ENCODE data around the gene INTS7.

The INTS7 gene, protein sequence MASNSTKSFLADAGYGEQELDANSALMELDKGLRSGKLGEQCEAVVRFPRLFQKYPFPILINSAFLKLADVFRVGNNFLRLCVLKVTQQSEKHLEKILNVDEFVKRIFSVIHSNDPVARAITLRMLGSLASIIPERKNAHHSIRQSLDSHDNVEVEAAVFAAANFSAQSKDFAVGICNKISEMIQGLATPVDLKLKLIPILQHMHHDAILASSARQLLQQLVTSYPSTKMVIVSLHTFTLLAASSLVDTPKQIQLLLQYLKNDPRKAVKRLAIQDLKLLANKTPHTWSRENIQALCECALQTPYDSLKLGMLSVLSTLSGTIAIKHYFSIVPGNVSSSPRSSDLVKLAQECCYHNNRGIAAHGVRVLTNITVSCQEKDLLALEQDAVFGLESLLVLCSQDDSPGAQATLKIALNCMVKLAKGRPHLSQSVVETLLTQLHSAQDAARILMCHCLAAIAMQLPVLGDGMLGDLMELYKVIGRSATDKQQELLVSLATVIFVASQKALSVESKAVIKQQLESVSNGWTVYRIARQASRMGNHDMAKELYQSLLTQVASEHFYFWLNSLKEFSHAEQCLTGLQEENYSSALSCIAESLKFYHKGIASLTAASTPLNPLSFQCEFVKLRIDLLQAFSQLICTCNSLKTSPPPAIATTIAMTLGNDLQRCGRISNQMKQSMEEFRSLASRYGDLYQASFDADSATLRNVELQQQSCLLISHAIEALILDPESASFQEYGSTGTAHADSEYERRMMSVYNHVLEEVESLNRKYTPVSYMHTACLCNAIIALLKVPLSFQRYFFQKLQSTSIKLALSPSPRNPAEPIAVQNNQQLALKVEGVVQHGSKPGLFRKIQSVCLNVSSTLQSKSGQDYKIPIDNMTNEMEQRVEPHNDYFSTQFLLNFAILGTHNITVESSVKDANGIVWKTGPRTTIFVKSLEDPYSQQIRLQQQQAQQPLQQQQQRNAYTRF

DNA sequence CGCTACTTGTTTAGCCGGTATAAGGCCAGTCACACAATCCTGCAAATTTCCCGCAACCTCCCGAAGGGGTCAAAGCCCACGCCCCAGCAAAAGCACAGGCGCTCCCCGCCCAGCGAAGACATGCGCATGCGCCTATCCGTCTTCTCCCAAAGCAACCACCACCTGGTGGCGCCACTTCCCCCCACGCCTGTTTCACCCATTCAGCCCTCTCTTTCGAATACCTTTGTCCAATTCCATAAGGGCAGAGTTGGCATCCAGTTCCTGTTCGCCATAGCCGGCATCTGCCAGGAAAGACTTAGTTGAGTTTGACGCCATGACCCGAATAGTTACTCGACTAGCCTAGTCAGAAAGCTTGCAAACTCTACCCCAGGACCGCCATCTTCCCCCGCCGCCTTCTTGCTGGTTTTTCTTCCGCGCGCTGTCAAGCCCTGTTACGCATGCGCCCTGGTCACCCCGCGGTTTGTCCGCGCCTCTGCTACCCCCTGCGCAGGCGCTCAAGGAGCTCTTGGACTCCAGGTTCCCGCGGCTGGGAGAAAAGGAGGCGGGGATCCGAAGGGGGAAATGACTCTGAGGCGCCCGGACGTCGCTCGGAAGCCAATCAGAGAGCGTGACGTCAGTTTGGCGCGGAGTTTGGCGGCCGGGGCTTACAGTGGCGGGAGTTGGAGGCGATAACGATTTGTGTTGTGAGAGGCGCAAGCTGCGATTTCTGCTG, at the start of gene INTS7, which contains the start of gene DTL:
INTS7 (minus strand) TSS at position 435 of the 712 bp plus-strand sequence; CDS start at position 315, 120 bp downstream.
DTL (plus strand) TSS at position 626 of the 712 bp plus-strand sequence. CDS start 143 bp downstream, outside the sequence.
- DNase-seq (ENCODE audit: low read depth, low spot score), result peak; percentile 96

GRCh38 chr1:212082765-212083406, 47.5 kb upstream of the INTS7 start:
- no peak for DNase-seq (ENCODE audit: low read depth, low spot score)

DNA sequence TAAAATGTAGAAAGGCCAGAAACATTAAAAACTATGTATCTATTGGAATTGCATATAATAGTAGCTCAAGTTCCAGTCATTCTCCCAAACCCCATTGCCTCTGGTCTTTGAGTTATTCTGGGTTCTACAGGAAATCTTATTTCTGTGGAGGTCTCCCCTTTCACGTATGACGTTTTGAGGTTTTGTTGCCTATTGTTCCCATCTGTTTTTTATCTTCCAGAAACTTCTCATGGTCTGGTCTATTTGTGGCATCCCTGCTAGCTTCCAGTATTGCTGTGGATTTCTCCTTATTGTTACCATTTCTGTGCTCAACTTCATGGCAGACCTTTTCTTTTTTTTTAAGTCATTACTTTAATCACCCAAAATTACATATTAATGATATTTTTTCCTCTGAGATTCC, 43.5 kb upstream of the INTS7 start:
- DNase-seq (ENCODE audit: low read depth, low spot score), result no peak

GRCh38 chr1:212077028-212077427, 41.7 kb upstream of the INTS7 start:
- no peak for DNase-seq (ENCODE audit: low read depth, low spot score)

DNA sequence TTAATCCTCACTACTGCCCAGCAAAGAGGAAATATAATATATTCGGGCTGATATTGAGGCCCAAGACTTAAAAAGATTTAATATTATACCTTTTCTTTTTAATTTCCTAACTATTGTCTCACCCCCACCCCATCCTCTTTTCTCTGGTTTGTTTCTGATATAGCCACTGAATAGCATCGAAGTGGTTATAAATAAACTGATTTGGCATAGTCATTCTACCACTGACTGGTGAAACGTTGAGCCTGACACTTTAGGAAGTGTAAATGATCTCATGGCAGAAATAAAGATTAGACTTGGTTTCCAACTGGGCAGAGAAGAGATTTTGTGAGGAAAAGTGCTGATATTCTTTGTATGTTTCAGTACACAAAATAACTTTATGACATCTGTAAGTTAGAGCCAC, 39.5 kb upstream of the INTS7 start:
- no peak for DNase-seq (ENCODE audit: low read depth, low spot score)

DNA sequence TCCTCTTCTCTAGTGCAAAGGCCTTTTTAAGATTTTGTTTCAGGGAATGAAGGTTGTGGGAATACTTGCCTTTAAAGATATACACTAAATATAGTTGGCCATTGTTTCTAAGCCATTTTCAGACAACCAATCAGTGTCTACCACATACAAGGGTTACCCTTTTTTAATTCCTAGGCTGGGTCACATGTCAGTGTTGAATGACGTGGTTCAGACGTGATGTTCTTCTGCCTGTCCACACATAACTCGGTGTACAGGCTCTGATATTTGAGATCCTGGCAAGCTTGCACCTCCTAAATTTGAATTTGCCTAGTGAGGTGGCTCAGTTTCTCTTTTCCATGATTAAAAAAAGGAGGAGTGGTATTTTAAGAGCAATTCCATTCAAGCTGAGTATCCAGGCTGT, 39.0 kb upstream of the INTS7 start:
- no peak for DNase-seq (ENCODE audit: low read depth, low spot score)

GRCh38 chr1:212073490-212073889, 38.1 kb upstream of the INTS7 start:
- no peak for DNase-seq (ENCODE audit: low read depth, low spot score)

GRCh38 chr1:212072047-212072446, 36.7 kb upstream of the INTS7 start:
- DNase-seq (ENCODE audit: low read depth, low spot score), result no peak

DNA sequence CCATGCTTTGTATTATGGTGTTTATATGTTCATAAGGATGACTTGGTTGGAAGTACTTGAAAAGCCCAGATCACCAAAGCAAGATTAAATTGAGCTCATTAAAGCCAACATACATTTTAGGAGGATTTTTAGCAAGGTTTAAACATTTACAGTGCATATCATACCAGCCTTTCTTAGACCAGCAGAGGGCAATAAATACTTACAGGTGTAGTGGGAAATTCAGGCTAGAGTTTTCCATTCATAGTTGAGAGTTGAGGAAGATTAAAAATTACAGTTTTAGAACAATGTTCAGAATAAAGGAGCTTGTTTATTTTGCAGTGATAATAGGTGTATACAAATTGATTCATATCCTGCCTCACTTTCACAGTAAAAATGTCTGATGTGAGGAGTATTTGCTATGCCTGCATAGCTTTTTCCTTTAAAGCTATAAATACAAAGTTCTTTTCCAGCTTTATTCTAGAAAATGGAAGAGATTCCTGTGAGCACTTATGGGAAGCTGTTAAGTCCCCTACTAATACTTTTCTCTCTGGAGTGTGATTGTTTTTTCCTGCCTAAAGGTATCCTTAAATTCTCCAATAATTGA, 35.5 kb upstream of the INTS7 start:
- DNase-seq (ENCODE audit: low read depth, low spot score), result no peak

GRCh38 chr1:212067787-212068186, 32.4 kb upstream of the INTS7 start:
- DNase-seq (ENCODE audit: low read depth, low spot score), result no peak

GRCh38 chr1:212062832-212063438, 27.6 kb upstream of the INTS7 start:
- DNase-seq (ENCODE audit: low read depth, low spot score), result no peak

GRCh38 chr1:212060632-212061472, 25.5 kb upstream of the INTS7 start:
- no peak for DNase-seq (ENCODE audit: low read depth, low spot score)

DNA sequence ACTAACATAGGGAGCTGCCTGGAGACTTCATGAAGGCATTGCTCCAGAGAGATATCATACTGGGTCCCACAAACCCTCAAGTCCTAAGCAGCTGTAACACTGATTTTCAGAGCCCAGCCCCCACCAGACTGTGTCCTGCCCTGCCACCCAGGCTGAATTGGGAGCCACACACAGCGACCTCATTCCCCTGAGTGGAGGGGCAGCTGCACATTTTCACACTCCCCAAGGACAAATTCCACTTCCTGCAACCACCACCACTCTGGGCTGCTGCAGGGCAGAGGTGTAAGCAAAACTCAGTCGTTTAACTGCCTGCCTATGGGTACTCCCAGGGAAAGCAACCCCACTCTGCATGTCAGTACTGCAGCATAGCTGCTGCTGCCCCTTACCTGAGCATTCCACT, 20.0 kb upstream of the INTS7 start:
- DNase-seq (ENCODE audit: low read depth, low spot score), result no peak

GRCh38 chr1:212053993-212054392, 18.6 kb upstream of the INTS7 start:
- DNase-seq (ENCODE audit: low read depth, low spot score), result no peak

DNA sequence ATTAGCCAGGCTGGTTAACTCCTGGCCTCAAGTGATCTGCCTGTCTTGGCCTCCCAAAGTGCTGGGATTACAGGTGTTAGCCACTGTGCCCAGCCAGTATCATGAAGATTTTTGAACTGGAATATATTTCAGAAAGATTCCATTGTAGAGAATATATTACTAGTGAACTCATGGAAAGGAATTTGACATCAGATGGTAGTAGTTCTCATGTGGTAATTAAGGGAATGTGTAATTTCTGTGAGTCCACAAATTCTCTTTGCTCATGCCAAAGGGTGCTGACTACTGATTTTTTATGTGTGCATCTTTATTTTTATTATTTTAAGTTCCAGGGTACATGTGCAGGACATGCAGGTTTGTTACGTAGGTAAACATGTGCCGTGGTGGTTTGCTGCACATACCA, 10.6 kb upstream of the INTS7 start:
- DNase-seq (ENCODE audit: low read depth, low spot score), result no peak

- DNase-seq (ENCODE audit: low read depth, low spot score), result no peak
Observed at GRCh38 chr1:212044851-212045250, 9.5 kb upstream of the INTS7 start.

DNA sequence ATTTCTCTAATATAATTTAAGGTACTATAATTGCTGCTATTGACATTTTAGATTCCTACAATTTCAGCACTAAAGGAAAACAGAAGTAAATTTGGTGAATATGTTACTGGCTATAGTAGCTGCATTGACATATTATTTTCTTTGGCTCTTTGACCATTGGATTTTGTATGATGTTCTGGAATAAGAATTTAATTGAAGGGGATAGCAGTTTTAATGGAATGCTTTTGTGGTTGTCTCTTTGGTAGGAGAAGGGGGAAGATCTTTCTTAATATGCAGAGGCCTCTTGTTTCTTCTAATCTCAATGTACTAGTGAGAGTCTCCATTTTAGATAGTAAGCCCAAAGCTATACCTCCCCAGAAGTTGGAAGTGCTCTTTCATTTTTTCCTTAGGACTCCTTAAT, 7.1 kb upstream of the INTS7 start:
- DNase-seq (ENCODE audit: low read depth, low spot score), result no peak

- no peak for DNase-seq (ENCODE audit: low read depth, low spot score)
Observed at GRCh38 chr1:212040629-212041412, 5.5 kb upstream of the INTS7 start.

GRCh38 chr1:212039622-212040021, 4.3 kb upstream of the INTS7 start:
- DNase-seq (ENCODE audit: low read depth, low spot score), result no peak
